HL-60 (cell line): ENCODE results near the gene IL22RA1.

Experiments used
- CTCF ChIP-seq: IDR thresholded peaks from one replicate; pipeline ENCODE4 v1.5.1; 2011; ENCODE audit warnings: low read length, control low read depth, inconsistent platforms; ENCODE audit not compliant: insufficient read depth
- GABPA ChIP-seq: IDR thresholded peaks from 2 replicates; pipeline ENCODE4 v1.6.1; 2012; ENCODE audit warnings: low read depth
- POLR2AphosphoS5 ChIP-seq: IDR thresholded peaks from 2 replicates; pipeline ENCODE4 v1.6.1; 2012; ENCODE audit warnings: low read depth

GRCh38 chr1:24139841-24140425, 3.0 kb downstream of the IL22RA1 start:
- TF ChIP-seq CTCF (no peak), POLR2AphosphoS5 (no peak), GABPA (no peak)
